NCI-H82 treated with DMSO at 0.1 percent for 48 hours (cell line): ENCODE data around the gene TRIM47.
"Not testable (repeated sequence)": the region's sequence is repeated elsewhere in the genome, so short reads cannot be mapped to it uniquely, and the experiment has no call there.

Experiments
- DNase-seq: peaks from one replicate; lab custom pipeline; 2025; ENCODE audit not compliant: unreplicated experiment; lab: John Stamatoyannopoulos, UW

Gene TRIM47

DNA sequence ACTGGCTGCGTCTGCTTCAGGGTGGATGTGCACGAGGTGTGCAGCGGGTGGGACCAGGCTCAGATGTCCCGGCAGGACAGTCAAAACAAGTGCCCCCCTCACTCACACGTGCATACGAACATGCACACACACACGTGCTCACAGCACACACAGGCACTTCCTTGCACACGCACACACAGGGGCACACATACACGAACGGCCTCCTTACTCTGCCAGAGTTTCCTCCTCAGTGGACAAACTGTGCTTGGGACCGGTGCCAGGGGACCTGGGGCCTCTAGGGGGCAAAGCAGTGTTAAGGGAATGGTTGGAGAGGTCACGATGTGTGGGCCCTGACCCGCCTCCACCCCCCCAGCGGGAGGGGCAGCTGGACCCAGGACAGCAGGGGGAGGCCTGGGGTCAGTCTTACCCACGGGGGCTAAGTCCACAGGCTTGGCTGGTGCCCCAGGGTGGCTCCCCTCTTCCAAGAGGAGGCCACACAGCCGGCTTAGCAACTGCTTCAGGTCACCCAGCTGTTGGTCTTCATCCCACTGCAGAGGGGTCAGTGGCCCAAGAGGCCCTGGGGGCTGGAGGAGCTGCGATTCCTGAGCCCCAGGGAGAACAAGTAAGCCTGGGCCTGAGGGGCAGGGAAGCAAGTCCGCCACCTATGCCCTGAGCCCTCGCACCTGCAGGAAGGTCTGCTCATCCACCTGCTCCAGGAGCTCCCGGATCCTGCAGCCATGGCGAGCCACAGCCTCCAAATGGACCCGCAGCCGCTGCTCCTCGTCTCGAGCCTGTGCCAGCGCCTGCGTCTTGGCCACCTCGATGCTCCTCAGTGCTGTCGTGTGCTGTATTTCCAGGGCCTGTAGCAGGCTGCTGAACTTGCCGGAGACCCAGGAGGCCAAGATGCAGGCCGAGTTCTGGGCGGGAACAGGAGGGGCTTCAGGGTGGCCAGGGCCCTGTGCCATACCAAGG is 13.5 kb upstream of the TRIM47 start:
- no peak for DNase-seq

GRCh38 chr17:75891022-75891604 is 12.7 kb upstream of the TRIM47 start:
- peak; percentile 52 for DNase-seq

DNA sequence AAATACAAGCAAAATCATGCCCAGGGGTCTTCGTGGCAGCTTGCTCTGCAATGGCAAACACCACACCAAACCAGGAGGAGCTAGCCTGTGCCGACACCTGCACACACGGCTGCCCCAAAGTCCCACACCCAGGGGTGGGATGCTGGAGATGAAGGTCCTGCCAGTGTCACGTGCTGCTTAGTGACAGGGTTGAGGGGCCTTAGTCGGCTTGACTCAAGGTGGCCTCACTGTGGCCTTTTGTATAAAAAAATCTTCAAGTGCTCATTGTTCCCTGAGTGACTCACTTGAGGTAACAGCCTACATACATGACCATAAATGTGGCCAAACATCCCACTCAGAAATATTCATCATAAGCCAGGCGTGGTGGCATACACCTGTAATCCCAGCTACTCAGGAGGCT is 11.1 kb upstream of the TRIM47 start:
- no peak for DNase-seq

- no peak for DNase-seq
These were observed 10.1 kb upstream of the TRIM47 start for GRCh38 chr17:75888484-75888883.

GRCh38 chr17:75885860-75886259 is 7.5 kb upstream of the TRIM47 start:
- not testable (repeated sequence) for DNase-seq

DNA sequence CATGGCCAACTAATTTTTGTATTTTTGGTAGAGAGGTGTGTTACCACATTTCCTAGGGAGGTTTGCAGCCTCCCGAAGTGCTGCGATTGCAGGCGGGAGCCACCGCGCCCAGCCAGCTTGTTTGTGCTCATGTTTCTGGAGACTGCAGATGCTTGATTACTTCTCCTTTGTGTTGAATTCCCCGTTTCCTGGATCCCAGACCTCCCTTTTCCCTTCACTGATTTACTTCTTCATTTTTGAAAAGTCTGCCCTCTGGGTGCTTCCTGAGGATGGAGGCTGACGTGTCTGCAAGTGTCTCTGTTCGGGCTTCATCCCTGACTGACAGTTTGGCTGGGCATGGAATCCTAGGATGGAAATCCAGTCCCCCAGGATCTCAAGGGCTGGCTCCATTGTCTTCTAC is 7.0 kb upstream of the TRIM47 start:
- DNase-seq: no peak

GRCh38 chr17:75881678-75882454 is 3.5 kb upstream of the TRIM47 start:
- DNase-seq: no peak

DNA sequence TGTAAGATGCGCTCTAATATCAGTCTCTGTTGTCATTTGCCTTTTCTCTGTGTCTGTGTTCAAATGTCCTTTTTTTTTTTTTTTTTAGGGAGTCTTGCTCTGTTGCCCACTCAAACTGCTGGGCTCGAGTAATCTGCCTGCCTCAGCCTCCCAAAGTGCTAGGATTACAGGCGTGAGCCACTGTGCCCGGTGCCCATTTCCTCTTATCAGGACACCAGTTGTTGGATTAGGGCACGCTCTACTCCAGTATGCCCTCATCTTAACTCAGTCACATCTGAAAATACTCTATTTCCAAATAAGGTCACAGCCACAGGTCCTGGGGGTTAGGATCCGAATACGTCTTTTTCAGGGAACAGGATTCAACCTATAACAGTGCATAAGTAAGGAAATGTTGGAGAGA is 1.9 kb upstream of the TRIM47 start:
- no peak for DNase-seq

GRCh38 chr17:75877752-75878173 is 618 bp downstream of the TRIM47 start:
- DNase-seq: peak; percentile 30

- no peak for DNase-seq
These were observed 1.2 kb downstream of the TRIM47 start for GRCh38 chr17:75876938-75877751.

GRCh38 chr17:75876190-75876937 is 2.0 kb downstream of the TRIM47 start:
- DNase-seq: no peak

- DNase-seq: no peak
These were observed 2.5 kb downstream of the TRIM47 start for GRCh38 chr17:75875940-75876189.

DNA sequence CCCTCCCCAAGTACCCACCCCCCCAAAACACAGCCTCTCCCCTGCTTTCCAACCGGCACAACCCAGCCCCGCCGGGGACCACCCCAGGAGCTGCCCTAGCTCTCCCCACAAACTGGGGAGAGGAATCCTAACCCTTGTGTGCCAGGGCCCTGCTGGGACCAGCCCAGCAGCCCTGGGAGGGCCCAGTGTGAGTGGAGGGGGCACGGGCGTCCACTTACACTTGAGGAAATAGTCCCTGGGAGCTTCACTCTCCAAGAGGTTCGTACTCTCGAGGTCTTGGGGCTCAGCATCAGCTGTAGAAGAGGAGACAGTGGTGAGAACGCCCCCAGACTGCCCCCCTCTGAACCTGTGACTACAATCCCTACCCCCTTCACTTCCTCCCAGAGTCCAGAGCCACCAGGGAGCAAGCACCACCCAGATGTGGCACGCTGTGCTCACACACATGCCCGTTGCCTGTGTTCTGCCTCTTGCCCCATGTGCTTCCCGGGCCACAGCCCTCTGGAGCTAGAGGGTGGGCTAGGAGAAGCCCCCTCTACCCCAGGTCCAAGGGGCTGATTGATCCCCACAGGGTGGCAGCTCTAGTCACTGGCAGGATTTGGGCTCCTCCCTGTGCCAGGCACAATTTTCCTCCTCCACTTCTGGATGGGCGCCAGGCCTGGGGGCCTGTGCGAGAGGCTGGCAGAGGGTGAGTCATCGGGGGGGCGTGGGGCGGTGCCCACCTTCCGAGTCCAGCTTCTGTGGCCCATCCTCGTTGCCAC is 3.0 kb downstream of the TRIM47 start:
- DNase-seq: no peak

DNA sequence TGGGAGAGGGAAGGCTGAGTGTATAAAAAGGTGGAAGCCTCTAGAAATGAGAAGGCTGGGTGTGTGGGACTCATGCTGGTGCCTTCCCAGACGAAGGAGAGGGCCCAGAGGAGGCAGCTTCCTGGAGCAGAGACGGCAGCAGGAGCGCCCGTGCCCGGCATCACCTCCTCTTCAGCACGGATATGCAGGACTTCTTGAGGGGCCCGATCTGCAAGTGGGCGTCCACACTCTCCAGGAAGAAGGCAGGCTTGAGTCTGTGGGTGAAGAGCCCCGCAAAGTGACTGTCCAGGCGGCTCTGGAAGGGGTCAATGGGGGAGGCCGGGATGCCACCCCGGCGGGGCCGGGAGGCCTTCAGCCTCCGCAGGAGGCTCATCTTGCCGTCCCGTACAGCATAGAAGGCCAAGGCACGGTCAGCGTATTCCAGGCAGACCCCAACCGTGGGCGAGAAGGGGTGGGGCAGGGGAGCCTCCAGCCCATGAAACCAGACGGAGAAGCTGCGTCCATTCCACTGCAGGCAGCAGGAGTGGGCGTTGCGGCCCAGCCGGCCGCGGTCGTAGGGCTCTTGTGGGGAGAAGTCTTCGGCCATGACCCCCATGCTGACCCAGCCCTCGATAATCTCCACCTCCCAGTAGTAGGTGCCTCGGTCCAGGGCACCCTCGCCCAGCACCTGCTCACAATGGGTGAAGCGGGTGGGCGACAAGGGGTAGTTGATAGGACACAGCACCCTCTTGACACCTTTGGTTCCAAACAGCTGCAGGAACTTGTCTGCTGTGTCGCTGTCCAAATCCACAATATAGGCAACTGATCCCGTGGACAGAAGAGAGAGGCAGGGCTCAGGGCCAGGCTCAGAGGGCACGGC is 3.8 kb downstream of the TRIM47 start:
- DNase-seq: no peak

DNA sequence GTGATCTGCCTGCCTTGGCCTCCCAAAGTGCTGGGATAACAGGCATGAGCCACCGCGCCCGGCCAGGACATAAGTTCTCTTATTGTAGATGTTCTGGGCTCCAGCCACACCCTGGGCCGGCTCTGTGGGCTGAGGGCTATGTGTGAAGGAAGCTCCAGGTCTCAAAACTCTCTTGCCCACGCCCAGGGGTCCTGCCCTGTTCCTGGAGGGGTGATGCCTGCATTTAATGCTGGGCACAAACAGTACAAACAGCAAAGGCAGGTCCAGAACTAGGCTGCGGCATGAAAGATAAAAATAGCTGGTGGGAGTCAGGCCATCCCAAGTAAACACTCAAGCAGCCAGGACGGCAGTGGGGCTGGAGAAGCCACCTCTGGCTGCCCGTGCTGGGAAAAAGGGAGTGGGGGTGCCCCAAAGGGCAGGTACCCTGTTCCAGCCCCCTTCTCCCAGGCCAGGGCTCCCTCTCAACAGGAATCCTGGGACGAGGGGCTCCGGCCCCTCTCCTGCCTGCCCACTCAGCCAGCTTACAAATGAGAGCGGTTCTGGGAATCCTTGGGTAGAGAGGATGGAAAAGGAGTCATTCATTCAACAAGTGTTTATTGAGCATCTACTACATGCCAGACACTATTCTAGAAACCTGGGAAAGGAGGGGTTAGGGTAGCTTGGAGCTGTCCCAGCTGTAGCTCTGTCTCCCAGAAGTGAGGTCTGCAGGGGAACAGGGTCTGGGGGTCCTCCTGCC is 4.6 kb downstream of the TRIM47 start:
- no peak for DNase-seq

GRCh38 chr17:75872434-75873351 is 5.7 kb downstream of the TRIM47 start:
- DNase-seq: no peak

- DNase-seq: not testable (repeated sequence)
These were observed 8.2 kb downstream of the TRIM47 start for GRCh38 chr17:75870228-75870627.
